Heart right ventricle (tissue), 16 donors: ENCODE results near the gene RARRES1. TPM values are rescaled to one million over a fixed set of nuclear protein-coding genes. Genes with fewer than 3 reads are reported as not detected.
A peak's percentile ranks its signal among the peaks of the same experiment; 100 is the strongest.

Experiments used
- ATAC-seq, 8 donors: fragments of 200-7000 bp; cut with Tn5 transposase; one replicate each; pipeline ENCODE4 v1.9.1; 2020; ENCODE audit warnings: mild to moderate bottlenecking in 8 of 8, moderate library complexity in 8 of 8, moderate number of reproducible peaks in 1 of 8
- DNase-seq, 2 donors: peaks; one replicate each; pipeline ENCODE4 v3.0.0-alpha.2; 2020
- H3K27ac ChIP-seq, 10 donors: fragments of 200-600 bp; sonication (generic) in 2 of 10; one replicate each; pipeline versions ENCODE4 v1.5.0 to v1.8.0; 2020 to 2022; ENCODE audit warnings: mild to moderate bottlenecking in 3 of 10
- H3K27me3 ChIP-seq, 7 donors: fragments of 200-600 bp; one replicate each; pipeline ENCODE4 v1.8.0; 2021 to 2022; ENCODE audit warnings: mild to moderate bottlenecking in 2 of 7
- H3K36me3 ChIP-seq, 9 donors: fragments of 200-600 bp; sonication (generic) in 1 of 9; one replicate each; pipeline versions ENCODE4 v1.5.0 to v1.8.0; 2020 to 2022; ENCODE audit warnings: mild to moderate bottlenecking in 2 of 9
- H3K4me1 ChIP-seq, 9 donors: fragments of 200-600 bp; sonication (generic) in 1 of 9; one replicate each; pipeline versions ENCODE4 v1.5.0 to v1.8.0; 2020 to 2022; ENCODE audit warnings: mild to moderate bottlenecking in 4 of 9
- H3K4me3 ChIP-seq, 10 donors: fragments of 200-600 bp; sonication (generic) in 2 of 10; one replicate each; pipeline versions ENCODE4 v1.5.0 to v1.8.0; 2020 to 2022; ENCODE audit warnings: mild to moderate bottlenecking in 7 of 10, moderate library complexity in 2 of 10
- H3K9me3 ChIP-seq, 11 donors: fragments of 200-600 bp in 10 of 11; sonication (generic) in 2 of 11; one replicate each; pipeline versions ENCODE4 v1.5.0 to v1.8.0; 2013 to 2022; ENCODE audit warnings: mild to moderate bottlenecking in 2 of 11, control low read depth in 1 of 11, moderate library complexity in 1 of 11
- WGBS, 2 donors: extraction: QIAGEN DNeasy Blood & Tissue Kit; methylation state at CpG; one replicate each; pipeline ENCODE4 v1.1.7; 2013; ENCODE audit warnings: inconsistent platforms in 1 of 2; 5-methylcytosine and 5-hydroxymethylcytosine counted together
- intact Hi-C, 10 donors: fragments of 100-400 bp; cut with DNase I; formaldehyde crosslinking; loops; one replicate each; pipeline versions ENCODE4 v1.11.1 to v1.14.2; 2022
- polyA plus RNA-seq, 2 donors: library from polyadenylated mRNA; stranded (reverse); fragments of 200-250 nt; gene quantifications; one replicate each; pipeline ENCODE4 v1.2.3, GENCODE V29; 2013
- total RNA-seq, 10 donors: library from RNA; stranded (reverse); fragmentation: NEBNext Ultra II Directional in 3 of 10; extraction: Animal tissue kit (Norgen Biotek cat#: 25700) in 3 of 10; gene quantifications; one replicate each; pipeline versions ENCODE4 v1.2.1 to v1.2.4, GENCODE V29; 2021 to 2023
- TF ChIP-seq, protein P1 (sequence below), 9 donors: fragments of 200-600 bp; sonication (generic) in 2 of 9; IDR thresholded peaks; one replicate each; pipeline versions ENCODE4 v1.5.0 to v1.8.0; 2021 to 2022; ENCODE audit warnings: antibody characterized with exemption in 9 of 9, mild to moderate bottlenecking in 5 of 9, moderate library complexity in 1 of 9
- donor health status: Arrhythmogenic right ventricular cardiomyopathy.
- donor health status: ischemic (EF 13 %, LVEDD 7.1; RV severe dilation, severe dysfunction).
- donor health status: healthy with polysubstance abuse.
- donor health status: DM: no; HTN: yes; CAD: no.
- donor health status: DM: no; HTN: no; CAD: no.
- donor health status: ischemic (EF 25% LVEDD 6.9; RV normal size, moderate dysfunction).
- donor health status: ischemic (EF 25% LVEDD 5.7; RV mildly dilated, moderate dysfunction).
- donor health status: healthy.
- donor health status: DM: yes; HTN: yes; CAD: no.
- donor health status: Ischemic cardiomyopathy.
- donor health status: ischemic (EF 35%, LVEDD 5.7; RV mildly dilated, moderate dysfunction).
- donor health status: nonischemic (EF 11% LVEDD 7.7; RV severe dilation, severe dysfunction).
- donor health status: DM: yes; HTN: yes; CAD: no.
- donor health status: PGD.
- donor health status: ischemic (EF 29% LVEDD 5.4; RV normal size, mild dysfunction).
- donor health status: nonischemic (EF 23%, LVEDD 6.1; RV moderate dilation, normal function).

RARRES1 gene
- total and polyA plus RNA-seq, 12 donors = 0.32 to 99.0 (median 4.1) TPM

DNA sequence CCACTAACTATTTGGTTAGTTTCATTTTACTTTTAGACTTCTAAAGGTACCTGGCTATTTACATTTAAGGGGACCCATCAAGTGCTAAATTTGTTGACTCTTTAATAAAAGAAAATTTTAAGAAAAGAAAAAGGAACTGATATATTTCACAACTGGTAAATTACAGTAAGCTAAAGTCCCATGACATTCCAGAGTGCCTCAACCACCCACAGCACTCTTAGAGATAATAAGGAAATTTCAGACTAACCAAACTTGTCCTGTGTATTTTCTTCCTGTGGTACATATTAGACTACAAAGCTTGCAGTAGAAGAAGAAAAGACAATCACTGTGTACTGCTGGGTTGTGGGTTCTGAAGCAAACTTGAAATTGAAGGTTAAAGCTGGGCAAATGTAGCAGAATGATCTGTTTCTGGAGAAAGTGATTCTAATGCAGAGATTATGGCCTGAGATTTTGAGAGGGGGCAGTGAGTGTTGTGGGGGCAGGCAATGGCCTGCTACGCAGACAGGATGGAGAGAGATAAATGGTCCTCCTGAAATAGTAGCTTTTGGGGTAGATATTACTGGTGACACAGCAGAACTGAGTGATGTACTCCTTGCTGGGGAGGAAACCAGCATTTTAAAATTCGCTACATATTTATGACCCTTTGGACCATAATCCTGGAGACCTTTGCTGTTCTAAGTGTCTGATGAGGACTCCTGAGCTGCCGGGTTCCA lies 45.1 kb upstream of the RARRES1 start:
- H3K4me1 ChIP-seq = peaks cover 0 to 35% (median 6%) of the 10 kb centered on the region in 9 donors
- H3K4me3 ChIP-seq = no peak overlapping the region
- intact Hi-C loops = no loop called here
- ATAC-seq (no peak), DNase-seq (no peak)
- no peaks in the 10 kb centered on the region for H3K27me3 ChIP-seq
- 78 to 87% methylated on average over 3 of the region's 3 CpGs for WGBS, 2 donors
- no peaks in the 10 kb centered on the region for H3K9me3 ChIP-seq
- no peaks in the 10 kb centered on the region for H3K36me3 ChIP-seq
- TF ChIP-seq, protein P1, sequence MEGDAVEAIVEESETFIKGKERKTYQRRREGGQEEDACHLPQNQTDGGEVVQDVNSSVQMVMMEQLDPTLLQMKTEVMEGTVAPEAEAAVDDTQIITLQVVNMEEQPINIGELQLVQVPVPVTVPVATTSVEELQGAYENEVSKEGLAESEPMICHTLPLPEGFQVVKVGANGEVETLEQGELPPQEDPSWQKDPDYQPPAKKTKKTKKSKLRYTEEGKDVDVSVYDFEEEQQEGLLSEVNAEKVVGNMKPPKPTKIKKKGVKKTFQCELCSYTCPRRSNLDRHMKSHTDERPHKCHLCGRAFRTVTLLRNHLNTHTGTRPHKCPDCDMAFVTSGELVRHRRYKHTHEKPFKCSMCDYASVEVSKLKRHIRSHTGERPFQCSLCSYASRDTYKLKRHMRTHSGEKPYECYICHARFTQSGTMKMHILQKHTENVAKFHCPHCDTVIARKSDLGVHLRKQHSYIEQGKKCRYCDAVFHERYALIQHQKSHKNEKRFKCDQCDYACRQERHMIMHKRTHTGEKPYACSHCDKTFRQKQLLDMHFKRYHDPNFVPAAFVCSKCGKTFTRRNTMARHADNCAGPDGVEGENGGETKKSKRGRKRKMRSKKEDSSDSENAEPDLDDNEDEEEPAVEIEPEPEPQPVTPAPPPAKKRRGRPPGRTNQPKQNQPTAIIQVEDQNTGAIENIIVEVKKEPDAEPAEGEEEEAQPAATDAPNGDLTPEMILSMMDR (IDR thresholded peaks at IDR 0.05) = no peak
- H3K27ac ChIP-seq = peak overlapping the region in 4 of 10 donors; percentile 21 to 73 (median 35)

DNA sequence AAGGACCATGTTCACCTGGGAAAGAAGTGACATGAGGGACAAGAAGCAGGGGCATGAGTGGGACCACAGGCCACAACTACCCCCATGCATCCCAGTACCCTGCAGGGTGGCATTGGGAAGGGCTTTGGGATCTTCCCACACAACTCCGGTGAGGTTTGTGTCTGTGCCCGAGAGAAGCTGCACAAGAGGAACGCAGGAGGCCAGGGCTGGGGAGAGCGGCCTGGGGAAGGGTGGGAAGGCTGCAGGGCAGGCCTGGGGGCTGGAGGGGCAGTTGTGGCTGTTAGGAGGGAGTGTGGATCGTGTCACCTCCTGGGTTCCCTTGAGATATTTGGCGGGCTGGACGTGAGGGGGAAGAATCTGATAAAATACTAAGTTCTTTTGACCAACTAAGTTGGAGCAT lies 44.3 kb upstream of the RARRES1 start:
- peaks cover 0 to 35% (median 6%) of the 10 kb centered on the region in 9 donors for H3K4me1 ChIP-seq
- no peak for DNase-seq
- no peaks in the 10 kb centered on the region for H3K36me3 ChIP-seq
- no peaks in the 10 kb centered on the region for H3K27me3 ChIP-seq
- no peak for ATAC-seq
- TF ChIP-seq, protein P1 (IDR thresholded peaks at IDR 0.05) = no peak
- H3K27ac ChIP-seq = peak overlapping the region in 4 of 10 donors; percentile 19 to 73 (median 34)
- no peak overlapping the region for H3K4me3 ChIP-seq
- intact Hi-C loops = no loop called here
- H3K9me3 ChIP-seq = no peaks in the 10 kb centered on the region
- 77 to 86% methylated on average over 7 of the region's 7 CpGs for WGBS, 2 donors

DNA sequence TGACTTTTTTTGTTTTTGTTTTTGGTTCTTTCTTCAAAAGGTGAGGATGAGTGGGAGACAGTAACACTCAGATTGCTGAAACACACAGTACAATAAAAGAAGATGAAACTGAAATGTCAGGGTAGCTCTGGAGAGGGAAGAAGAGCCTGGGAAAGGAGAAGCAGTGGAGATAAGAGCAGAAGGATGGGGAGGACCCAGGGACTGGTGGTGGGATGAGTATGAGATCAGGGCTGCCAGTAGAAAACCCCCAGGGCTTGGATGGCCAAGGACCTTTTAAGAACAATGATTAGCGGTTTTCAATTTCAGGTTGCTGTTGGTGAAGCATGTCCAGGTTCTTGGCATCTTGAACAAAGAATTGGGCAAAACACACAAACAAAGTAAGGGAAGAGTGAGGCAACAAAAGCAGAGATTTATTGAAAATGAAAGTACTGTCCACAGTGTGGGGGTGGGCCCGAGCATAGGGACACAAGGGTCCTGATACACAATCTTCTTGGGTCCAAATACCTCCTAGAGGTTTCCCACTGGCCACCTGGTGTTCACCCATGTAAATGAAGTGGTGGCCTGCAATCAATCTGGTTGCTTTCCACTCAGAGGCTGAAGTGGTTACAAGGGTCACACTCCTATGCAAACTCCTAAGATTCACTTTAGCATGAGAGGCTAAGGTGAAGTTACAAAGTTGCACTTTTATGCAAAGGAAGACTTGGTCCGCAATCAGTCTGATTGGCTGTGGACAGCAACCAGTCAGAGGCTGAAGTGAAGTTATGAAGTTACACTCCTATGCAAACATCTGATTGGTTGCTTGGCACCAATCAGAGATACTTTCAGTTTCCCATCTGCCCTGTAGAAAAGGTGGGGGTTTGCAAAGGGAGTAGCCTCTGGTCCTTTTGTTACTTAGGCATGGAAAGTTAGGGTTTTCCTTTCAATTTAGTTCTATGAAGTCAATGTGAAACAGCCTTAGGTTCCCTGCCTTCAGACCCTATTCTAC lies 43.5 kb upstream of the RARRES1 start:
- 92 to 96% methylated on average over 3 of the region's 3 CpGs for WGBS, 2 donors
- TF ChIP-seq, protein P1 (IDR thresholded peaks at IDR 0.05) = no peak
- Histone ChIP-seq H3K4me1 (peaks cover 0 to 35% (median 10%) of the 10 kb centered on the region in 9 donors), H3K36me3 (no peaks in the 10 kb centered on the region), H3K27me3 (no peaks in the 10 kb centered on the region), H3K9me3 (no peaks in the 10 kb centered on the region), H3K27ac (peak overlapping the region in 4 of 10 donors; percentile 25 to 73 (median 43)), H3K4me3 (no peak overlapping the region)
- DNase-seq = no peak
- ATAC-seq = no peak
- intact Hi-C loops = no loop called here

DNA sequence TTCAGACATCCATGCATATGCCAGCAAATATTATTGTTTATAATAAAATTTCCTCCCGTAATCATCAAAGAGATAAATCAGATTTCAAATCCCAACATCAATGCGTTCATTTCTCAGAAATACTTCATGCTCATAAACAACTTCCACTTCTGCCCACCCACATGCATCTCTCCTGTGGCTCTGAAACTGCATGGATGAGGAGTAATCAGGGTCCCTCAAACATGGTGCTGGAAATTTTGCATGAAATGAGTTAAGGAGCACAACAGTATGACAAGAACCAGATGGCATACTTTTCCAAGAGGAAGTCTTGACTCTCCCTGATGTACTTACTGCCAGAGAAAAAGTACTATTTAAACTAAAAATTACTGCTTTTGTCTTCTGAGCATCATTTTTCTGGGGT lies 42.7 kb upstream of the RARRES1 start:
- H3K36me3 ChIP-seq = no peaks in the 10 kb centered on the region
- ATAC-seq = peak in 5 of 8 donors; percentile 44 to 55 (median 50)
- H3K4me3 ChIP-seq = no peak overlapping the region
- DNase-seq = no peak
- TF ChIP-seq, protein P1 (IDR thresholded peaks at IDR 0.05) = no peak
- intact Hi-C loops = loop anchor here in 1 of 10 donors (5.0 kb wide), 1 partner anchor 43 kb away; the partner anchor contains the start of gene RARRES1
- 71 to 81% methylated on average over 2 of the region's 2 CpGs for WGBS, 2 donors
- H3K27me3 ChIP-seq = no peaks in the 10 kb centered on the region
- H3K27ac ChIP-seq = peak overlapping the region in 6 of 10 donors; percentile 2 to 73 (median 18)
- H3K9me3 ChIP-seq = no peaks in the 10 kb centered on the region
- H3K4me1 ChIP-seq = peaks cover 0 to 40% (median 17%) of the 10 kb centered on the region in 9 donors
